Osteocyte (in vitro differentiated cells): ENCODE data around the gene ACOT9. TPM values are rescaled to one million over a fixed set of nuclear protein-coding genes. Genes with fewer than 3 reads are reported as not detected.

Experiments used
- total RNA-seq: library from RNA; stranded (reverse); gene quantifications from 2 replicates; pipeline ENCODE4 v1.2.1, GENCODE V29; 2021

ACOT9 gene
- total RNA-seq, 1 donor from 2014 or later: 53.8 TPM

Other genes with a start within 250 kb of the ACOT9 start
- 299 and 304 TPM in 2 replicates for gene PRDX4, start 75.8 kb downstream of the ACOT9 start, total RNA-seq
- gene SAT1, start 39.9 kb upstream of the ACOT9 start, total RNA-seq: 216 and 234 TPM in 2 replicates
- gene APOO, start 164.7 kb upstream of the ACOT9 start, total RNA-seq: 35.4 and 47.4 TPM in 2 replicates
- not detected in 2 replicates for gene CXorf58, start 164.7 kb upstream of the ACOT9 start, total RNA-seq